Effector memory CD4-positive, alpha-beta T cell (primary cell): ENCODE measurements around the gene PCBP3.
"Not testable (repeated sequence)": the region's sequence is repeated elsewhere in the genome, so short reads cannot be mapped to it uniquely, and the experiment has no call there.

Experiments used
- DNase-seq, 3 donors: peaks; one replicate each; pipeline ENCODE4 v3.0.0-alpha.2; 2020
- H3K27ac ChIP-seq: 2 replicates; pipeline ENCODE4 v1.7.0; 2013; ENCODE audit warnings: mild to moderate bottlenecking, low read length, moderate library complexity; ENCODE audit not compliant: insufficient read depth, poor library complexity, severe bottlenecking
- H3K27me3 ChIP-seq: replicated peaks from 2 replicates; pipeline ENCODE4 v1.7.0; 2013; ENCODE audit warnings: mild to moderate bottlenecking, low read length; ENCODE audit not compliant: insufficient read depth, control insufficient read depth, poor library complexity, severe bottlenecking
- H3K36me3 ChIP-seq: 2 replicates; pipeline ENCODE4 v1.7.0; 2013; ENCODE audit warnings: mild to moderate bottlenecking, low read length, moderate library complexity; ENCODE audit not compliant: control insufficient read depth, insufficient read depth
- H3K4me1 ChIP-seq: 2 replicates; pipeline ENCODE4 v1.7.0; 2013; ENCODE audit warnings: low read length, mild to moderate bottlenecking; ENCODE audit not compliant: control insufficient read depth, insufficient read depth, poor library complexity, severe bottlenecking
- H3K4me3 ChIP-seq: 2 replicates; pipeline ENCODE4 v1.7.0; 2013; ENCODE audit warnings: low read length, low read depth, mild to moderate bottlenecking; ENCODE audit not compliant: insufficient read depth, poor library complexity, severe bottlenecking
- H3K9me3 ChIP-seq: 2 replicates; pipeline ENCODE4 v1.7.0; 2013; ENCODE audit warnings: mild to moderate bottlenecking, low read length, moderate library complexity; ENCODE audit not compliant: control insufficient read depth

Gene PCBP3

GRCh38 chr21:45802956-45803617 lies 159.6 kb downstream of the PCBP3 start:
- Histone ChIP-seq H3K27me3 (no peaks in the 10 kb centered on the region), H3K4me3 (no peak overlapping the region), H3K27ac (no peak overlapping the region), H3K9me3 (no peaks in the 10 kb centered on the region), H3K4me1 (no peaks in the 10 kb centered on the region), H3K36me3 (no peaks in the 10 kb centered on the region)
- no peak for DNase-seq

- H3K4me1 ChIP-seq = no peaks in the 10 kb centered on the region
- H3K9me3 ChIP-seq = no peaks in the 10 kb centered on the region
- H3K4me3 ChIP-seq = no peak overlapping the region
- no peak for DNase-seq
- H3K27ac ChIP-seq = no peak overlapping the region
- no peaks in the 10 kb centered on the region for H3K36me3 ChIP-seq
- no peaks in the 10 kb centered on the region for H3K27me3 ChIP-seq
Measured at GRCh38 chr21:45803618-45804340, 160.3 kb downstream of the PCBP3 start.

- no peak for DNase-seq
Measured at GRCh38 chr21:45804809-45805313, 161.3 kb downstream of the PCBP3 start.

GRCh38 chr21:45805321-45805720 lies 161.8 kb downstream of the PCBP3 start:
- DNase-seq = no peak
- no peak overlapping the region for H3K27ac ChIP-seq
- no peaks in the 10 kb centered on the region for H3K4me1 ChIP-seq
- H3K9me3 ChIP-seq = no peaks in the 10 kb centered on the region
- H3K4me3 ChIP-seq = no peak overlapping the region
- H3K36me3 ChIP-seq = no peaks in the 10 kb centered on the region
- H3K27me3 ChIP-seq = no peaks in the 10 kb centered on the region

More at GRCh38 chr21:45804809-45805313, 161.3 kb downstream of the PCBP3 start:
- Histone ChIP-seq H3K27ac (no peak overlapping the region), H3K36me3 (no peaks in the 10 kb centered on the region), H3K4me3 (no peak overlapping the region), H3K27me3 (no peaks in the 10 kb centered on the region), H3K9me3 (no peaks in the 10 kb centered on the region), H3K4me1 (no peaks in the 10 kb centered on the region)

- Histone ChIP-seq H3K9me3 (no peaks in the 10 kb centered on the region), H3K27ac (no peak overlapping the region), H3K36me3 (no peaks in the 10 kb centered on the region), H3K27me3 (no peaks in the 10 kb centered on the region), H3K4me1 (no peaks in the 10 kb centered on the region), H3K4me3 (no peak overlapping the region)
- no peak for DNase-seq
Measured at GRCh38 chr21:45806042-45806441, 162.5 kb downstream of the PCBP3 start.

- DNase-seq, H3K36me3 ChIP-seq, H3K27me3 ChIP-seq, H3K9me3 ChIP-seq, H3K4me1 ChIP-seq, H3K4me3 ChIP-seq, H3K27ac ChIP-seq: not testable (repeated sequence)
Measured at GRCh38 chr21:45808663-45809062, 165.1 kb downstream of the PCBP3 start.

GRCh38 chr21:45809421-45809820 lies 165.9 kb downstream of the PCBP3 start:
- H3K27ac ChIP-seq = no peak overlapping the region
- H3K27me3 ChIP-seq = no peaks in the 10 kb centered on the region
- H3K36me3 ChIP-seq = no peaks in the 10 kb centered on the region
- H3K4me1 ChIP-seq = no peaks in the 10 kb centered on the region
- H3K4me3 ChIP-seq = no peak overlapping the region
- no peaks in the 10 kb centered on the region for H3K9me3 ChIP-seq
- DNase-seq = no peak

GRCh38 chr21:45811136-45811535 lies 167.6 kb downstream of the PCBP3 start:
- no peak overlapping the region for H3K27ac ChIP-seq
- no peak for DNase-seq
- no peak overlapping the region for H3K4me3 ChIP-seq
- no peaks in the 10 kb centered on the region for H3K4me1 ChIP-seq
- H3K36me3 ChIP-seq = no peaks in the 10 kb centered on the region
- H3K27me3 ChIP-seq = no peaks in the 10 kb centered on the region
- H3K9me3 ChIP-seq = no peaks in the 10 kb centered on the region

- not testable (repeated sequence) for H3K36me3 ChIP-seq, H3K9me3 ChIP-seq, H3K27ac ChIP-seq, DNase-seq, H3K4me1 ChIP-seq, H3K4me3 ChIP-seq, H3K27me3 ChIP-seq
Measured at GRCh38 chr21:45814210-45814940, 170.8 kb downstream of the PCBP3 start.

- H3K4me1 ChIP-seq, H3K4me3 ChIP-seq, H3K27me3 ChIP-seq, H3K36me3 ChIP-seq, H3K27ac ChIP-seq, H3K9me3 ChIP-seq, DNase-seq: not testable (repeated sequence)
Measured at GRCh38 chr21:45815781-45816180, 172.3 kb downstream of the PCBP3 start.
